K562 (cell line): ENCODE results near the gene TLDC2. TPM values are rescaled to one million over a fixed set of nuclear protein-coding genes. Genes with fewer than 3 reads are reported as not detected.
A peak's percentile ranks its signal among the peaks of the same experiment; 100 is the strongest.
"Not testable (repeated sequence)": the region's sequence is repeated elsewhere in the genome, so short reads cannot be mapped to it uniquely, and the experiment has no call there.

Experiments used
- ATAC-seq: fragments of 200-7000 bp; cut with Tn5 transposase; 3 replicates; pipeline ENCODE4 v1.9.1; 2020; ENCODE audit warnings: moderate library complexity
- BruUV-seq: library from RNA; stranded (reverse); fragments of 400-500 nt; replicated peaks from 2 replicates; lab custom pipeline; 2021; lab: Mats Ljungman, UMichigan
- CTCF ChIA-PET: fragments of 300-600 bp; formaldehyde crosslinking; extraction: SDS; loops from one replicate; lab custom pipeline; 2021; ENCODE audit warnings: low intra/inter-chr PET ratio; lab: Yijun Ruan, JAX
- POLR2A ChIA-PET: fragments of 300-600, 350-650 bp; sonication (Branson Sonifier 250); formaldehyde crosslinking; extraction: SDS; loops from one replicate; lab custom pipeline; 2021; ENCODE audit warnings: antibody characterized with exemption, inconsistent platforms; lab: Yijun Ruan, JAX
- DNase-seq, 4 experiments: peaks; one replicate each; pipeline versions ENCODE4 v3.0.0 to v3.0.0-alpha.2; 2011 to 2018; ENCODE audit warnings: low spot score in 3 of 4, mixed read lengths in 3 of 4; ENCODE audit errors: extremely low read depth in 1 of 4
- FAIRE-seq: peaks from 2 replicates; lab custom pipeline; 2011; peaks lifted over from hg19 to GRCh38; lab: Jason Lieb, UNC
- H2AFZ ChIP-seq: 2 replicates; pipeline ENCODE4 v1.6.0; 2011; ENCODE audit warnings: low read depth, low read length, control low read depth, inconsistent platforms
- H3K27ac ChIP-seq: fragments of 200-600 bp; 3 replicates; pipeline ENCODE4 v1.8.0; 2011; ENCODE audit warnings: low read depth, mild to moderate bottlenecking, control low read depth, inconsistent platforms, low read length, moderate library complexity, mixed read lengths; ENCODE audit errors: extremely low read depth
- H3K27me3 ChIP-seq, 2 experiments: fragments of 300-600 bp in 1 of 2; 2 replicates in 1 of 2; 3 replicates in 1 of 2; pipeline versions ENCODE4 v1.6.0 to v1.8.0; 2011; ENCODE audit warnings: inconsistent platforms in 2 of 2, low read length in 2 of 2, mild to moderate bottlenecking in 1 of 2, mixed read lengths in 1 of 2, moderate library complexity in 1 of 2; ENCODE audit not compliant: control insufficient read depth in 2 of 2, insufficient read depth in 2 of 2
- H3K36me3 ChIP-seq: fragments of 300-600 bp; 3 replicates; pipeline ENCODE4 v1.8.0; 2011; ENCODE audit warnings: mild to moderate bottlenecking, low read length, inconsistent platforms; ENCODE audit not compliant: control insufficient read depth, insufficient read depth
- H3K4me1 ChIP-seq, 2 experiments: fragments of 200-600 bp in 1 of 2; replicated peaks in 1 of 2; 2 replicates in 1 of 2; 3 replicates in 1 of 2; pipeline versions ENCODE4 v1.5.1 to v1.8.0; 2011; ENCODE audit warnings: inconsistent platforms in 2 of 2, low read length in 2 of 2, mild to moderate bottlenecking in 1 of 2, mixed read lengths in 1 of 2, moderate library complexity in 1 of 2; ENCODE audit not compliant: control insufficient read depth in 2 of 2, insufficient read depth in 2 of 2
- H3K4me2 ChIP-seq: 2 replicates; pipeline ENCODE4 v1.6.1; 2011; ENCODE audit warnings: low read length, control low read depth, inconsistent platforms, mixed read lengths; ENCODE audit not compliant: insufficient read depth
- H3K4me3 ChIP-seq: fragments of 200-600 bp; sonication (generic), shearing (Covaris generic); 2 replicates; pipeline ENCODE4 v1.5.1; 2016; ENCODE audit warnings: control low read depth, inconsistent platforms
- H3K79me2 ChIP-seq: fragments of 200-600 bp; 3 replicates; pipeline ENCODE4 v1.8.0; 2011; ENCODE audit warnings: low read length, inconsistent platforms; ENCODE audit not compliant: control insufficient read depth, insufficient read depth
- H3K9ac ChIP-seq, 2 experiments: 2 replicates each; pipeline versions ENCODE4 v1.6.0 to v1.6.1; 2011; ENCODE audit warnings: low read depth in 2 of 2, low read length in 2 of 2, control low read depth in 1 of 2, inconsistent platforms in 1 of 2, mild to moderate bottlenecking in 1 of 2, mixed read lengths in 1 of 2; ENCODE audit not compliant: insufficient read depth in 1 of 2
- H3K9me1 ChIP-seq: one replicate; pipeline ENCODE4 v1.6.0; 2011; ENCODE audit warnings: inconsistent platforms, mild to moderate bottlenecking, low read length, moderate library complexity; ENCODE audit not compliant: control insufficient read depth, insufficient read depth
- H3K9me3 ChIP-seq: replicated peaks from 2 replicates; pipeline ENCODE4 v1.5.1; 2011; ENCODE audit warnings: low read depth, low read length, inconsistent platforms; ENCODE audit not compliant: control insufficient read depth, insufficient read depth
- H4K20me1 ChIP-seq: replicated peaks from 2 replicates; pipeline ENCODE4 v1.6.1; 2011; ENCODE audit warnings: low read length, inconsistent platforms, mixed read lengths; ENCODE audit not compliant: control insufficient read depth, insufficient read depth
- ARID3B ChIP-seq: fragments of 250-450 bp; sonication (Bioruptor Pico); IDR thresholded peaks from 2 replicates; pipeline ENCODE4 v1.4.0; 2020; ENCODE audit warnings: borderline replicate concordance
- POLR2G ChIP-seq: fragments of 200-400 bp; formaldehyde crosslinking; IDR thresholded peaks from 2 replicates; pipeline ENCODE4 v1.6.1; 2017; ENCODE audit warnings: low read depth, mild to moderate bottlenecking, antibody characterized with exemption, low read length, moderate library complexity
- WGBS: fragments of 100-300 bp; shearing (Covaris generic); methylation state at CpG from one replicate; pipeline ENCODE4 v1.1.6; 2016; ENCODE audit warnings: low coverage, mixed read lengths; ENCODE audit not compliant: insufficient coverage; ENCODE audit errors: missing lambda C conversion rate; 5-methylcytosine and 5-hydroxymethylcytosine counted together
- in situ Hi-C: fragments of 300-500 bp; cut with MboI; formaldehyde crosslinking; loops from 4 replicates; pipeline ENCODE4 v1.15.0; 2018; ENCODE audit warnings: inconsistent platforms, mixed read lengths
- intact Hi-C: fragments of 100-400 bp; cut with micrococcal nuclease; formaldehyde crosslinking; loops from 2 replicates; pipeline ENCODE4 v1.14.2; 2022
- polyA plus RNA-seq, 8 experiments: library from polyadenylated mRNA; depleted of rRNA in 4 of 8; stranded (reverse) in 5 of 8; unstranded in 3 of 8; fragments of >200 nt; fragmentation: Nextera tagmentation in 2 of 8; fragmentation: Illumina TruSeq in 1 of 8; extraction: Ambion mirVana in 2 of 8; extraction: Trizol in 1 of 8; gene quantifications; 2 replicates each; pipeline versions ENCODE4 v1.2.1 to v1.2.3, GENCODE V29; 2011 to 2014; ENCODE audit warnings: inconsistent platforms in 1 of 8, missing spikeins in 1 of 8
- total RNA-seq, 7 experiments: library from RNA; depleted of rRNA in 6 of 7; stranded (reverse); fragments of >200 nt in 6 of 7; fragmentation: Illumina TruSeq in 2 of 7; extraction: Trizol in 2 of 7; gene quantifications; 2 replicates each; pipeline versions ENCODE4 v1.2.1 to v1.2.3, GENCODE V29; 2011 to 2021; ENCODE audit warnings: low replicate concordance in 1 of 7

Gene TLDC2
- total and polyA plus RNA-seq, 9 of the 15 experiments (the other 6 are each of a cell fraction or from before 2014, with no cell fraction given), result not detected

- no peak for TF ChIP-seq ARID3B (CRISPR knock-in tag)
- TF ChIP-seq POLR2G, result peak; percentile 54; the same call in 1 of the 2 replicates
- WGBS, result 93% methylated on average over 16 of the region's 23 CpGs
- no peak for FAIRE-seq
Observed at GRCh38 chr20:36839150-36839549, 36.8 kb upstream of the TLDC2 start.

GRCh38 chr20:36841030-36841429, 34.9 kb upstream of the TLDC2 start:
- FAIRE-seq, H3K9ac ChIP-seq, CTCF ChIA-PET, BruUV-seq, H3K9me1 ChIP-seq, ATAC-seq, H4K20me1 ChIP-seq, H3K27me3 ChIP-seq, DNase-seq, intact Hi-C loops, H3K4me3 ChIP-seq, H3K9me3 ChIP-seq, H3K27ac ChIP-seq, in situ Hi-C loops, H3K4me2 ChIP-seq, H2AFZ ChIP-seq: not testable (repeated sequence)
- Histone ChIP-seq H3K36me3 (peaks cover 30% of the 10 kb centered on the region; the same call in 2 of the 3 replicates), H3K4me1 (peaks cover 20 to 34% of the 10 kb centered on the region in 2 experiments), H3K79me2 (peaks cover 12% of the 10 kb centered on the region; the same call in 2 of the 3 replicates)
- POLR2A ChIA-PET, result interaction anchor here (0.6 to 3.1 kb wide), 4 partner anchors 14 to 38 kb away, joined by 3 to 14 read pairs (median 6); no protein-coding TSS in a partner anchor
- WGBS, result 95% methylated on average over 7 of the region's 9 CpGs

More at GRCh38 chr20:36839150-36839549, 36.8 kb upstream of the TLDC2 start:
- intact Hi-C loops (no loop called here), in situ Hi-C loops (no loop called here)
- no peaks in the 10 kb centered on the region; the same call in 1 of the 2 replicates for H3K9me3 ChIP-seq
- H3K4me2 ChIP-seq, result no peak overlapping the region
- no peaks in the 10 kb centered on the region for H3K27me3 ChIP-seq
- H3K4me1 ChIP-seq, result peaks cover 27 to 38% of the 10 kb centered on the region in 2 experiments
- peaks cover 19% of the 10 kb centered on the region for H3K79me2 ChIP-seq
- no peak overlapping the region for H3K9ac ChIP-seq
- DNase-seq (no peak), ATAC-seq (no peak)
- BruUV-seq, result no TSS peak
- no peak overlapping the region for H3K27ac ChIP-seq
- H3K4me3 ChIP-seq, result no peak overlapping the region
- H4K20me1 ChIP-seq, result no peaks in the 10 kb centered on the region
- CTCF ChIA-PET, result no interaction called here
- POLR2A ChIA-PET, result interaction anchor here (0.5 to 1.0 kb wide), 2 partner anchors 20 to 498 kb away, joined by 3 to 5 read pairs; no protein-coding TSS in a partner anchor
- no peaks in the 10 kb centered on the region for H3K9me1 ChIP-seq
- no peak overlapping the region for H2AFZ ChIP-seq
- H3K36me3 ChIP-seq, result peaks cover 38% of the 10 kb centered on the region
